ENCODE results near the gene LINS1.

The LINS1 gene

DNA sequence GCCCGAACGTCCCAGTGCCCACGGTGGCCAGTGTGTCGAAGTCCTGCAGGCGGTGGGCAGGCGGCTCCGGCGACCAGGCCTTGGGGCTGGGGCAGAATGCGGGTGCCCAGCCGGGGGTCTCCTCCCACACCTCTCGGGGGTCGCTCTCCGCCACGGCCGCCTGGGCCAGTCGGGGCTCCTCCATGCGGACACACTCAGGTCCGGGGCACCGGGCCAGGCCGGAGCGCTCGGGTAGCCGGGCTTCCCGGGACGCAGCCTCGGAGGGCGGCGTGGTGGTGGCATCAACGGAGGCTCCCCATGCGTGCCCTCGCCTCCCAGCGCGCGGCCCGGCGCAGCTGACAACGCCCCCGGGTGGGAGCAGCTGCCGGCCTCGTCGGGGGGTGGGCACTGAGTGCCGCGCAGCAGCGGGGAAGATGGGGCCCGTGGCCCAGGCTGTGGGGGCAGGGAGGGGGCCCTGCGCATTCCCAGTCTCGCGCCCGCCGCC, 43.2 kb downstream of the LINS1 start:
- DNase-seq (ENCODE audit: low read depth in 1 of 2, low spot score in 1 of 2) = no peak

DNA sequence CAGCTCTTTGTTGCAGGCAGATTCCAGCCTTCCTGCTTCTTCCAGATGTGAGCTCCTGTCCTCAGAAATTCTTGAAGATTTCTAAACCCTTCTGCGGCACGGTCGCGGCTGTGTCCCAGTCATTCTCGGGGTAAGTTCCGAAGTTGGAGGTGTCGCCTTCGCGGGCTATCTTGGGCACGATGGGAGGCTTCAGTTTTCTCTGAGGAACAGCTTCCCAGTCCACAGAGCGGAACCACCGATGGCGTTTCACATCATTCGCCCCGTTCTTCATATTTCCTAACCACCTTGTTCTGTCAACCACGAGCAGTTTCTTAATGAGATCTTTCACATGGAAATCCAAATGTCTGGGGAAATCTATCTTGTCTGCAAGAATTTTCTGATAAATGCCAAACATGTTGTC, 48.5 kb downstream of the LINS1 start:
- no peak for DNase-seq (ENCODE audit: low read depth in 1 of 2, low spot score in 1 of 2)

DNA sequence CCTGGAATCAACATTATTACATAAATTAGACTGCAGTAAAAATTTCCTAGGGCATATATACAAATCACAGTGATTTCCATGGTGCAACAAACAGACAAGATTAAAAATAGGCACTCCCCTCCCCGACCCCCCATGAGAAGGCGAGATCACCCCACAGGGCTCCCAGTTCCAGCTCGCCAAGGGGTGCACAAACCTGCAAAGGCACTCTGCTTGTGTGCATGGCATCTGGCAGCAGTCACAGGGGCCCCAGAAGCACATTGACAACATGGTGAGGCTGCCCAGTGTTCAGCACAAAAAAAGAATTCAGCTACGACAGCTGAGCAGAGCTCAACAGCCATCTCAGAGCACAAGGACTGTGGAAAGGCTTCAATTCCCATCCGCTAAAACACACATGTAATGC, 54.0 kb downstream of the LINS1 start:
- no peak for DNase-seq (ENCODE audit: low read depth in 1 of 2, low spot score in 1 of 2)

DNA sequence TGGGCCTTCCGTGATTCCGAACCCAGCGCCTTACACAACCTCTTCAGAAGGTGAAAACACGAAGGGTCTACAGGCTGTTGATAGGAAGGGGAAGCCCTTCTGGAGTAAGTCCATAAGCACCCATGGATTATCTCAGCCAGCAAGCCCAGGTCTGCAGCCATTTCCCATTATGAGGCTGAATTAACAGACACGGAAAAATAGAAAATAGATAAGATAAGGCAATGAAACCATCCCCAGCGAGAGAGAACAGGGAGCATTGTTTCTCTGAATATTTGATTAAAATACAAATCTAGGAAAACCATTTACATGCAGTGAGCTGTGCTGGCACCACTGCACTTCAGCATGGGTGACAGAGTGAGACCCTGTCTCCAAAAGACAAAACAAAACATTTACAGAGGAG, 57.0 kb downstream of the LINS1 start:
- DNase-seq (ENCODE audit: low read depth in 1 of 2, low spot score in 1 of 2) = no peak

DNA sequence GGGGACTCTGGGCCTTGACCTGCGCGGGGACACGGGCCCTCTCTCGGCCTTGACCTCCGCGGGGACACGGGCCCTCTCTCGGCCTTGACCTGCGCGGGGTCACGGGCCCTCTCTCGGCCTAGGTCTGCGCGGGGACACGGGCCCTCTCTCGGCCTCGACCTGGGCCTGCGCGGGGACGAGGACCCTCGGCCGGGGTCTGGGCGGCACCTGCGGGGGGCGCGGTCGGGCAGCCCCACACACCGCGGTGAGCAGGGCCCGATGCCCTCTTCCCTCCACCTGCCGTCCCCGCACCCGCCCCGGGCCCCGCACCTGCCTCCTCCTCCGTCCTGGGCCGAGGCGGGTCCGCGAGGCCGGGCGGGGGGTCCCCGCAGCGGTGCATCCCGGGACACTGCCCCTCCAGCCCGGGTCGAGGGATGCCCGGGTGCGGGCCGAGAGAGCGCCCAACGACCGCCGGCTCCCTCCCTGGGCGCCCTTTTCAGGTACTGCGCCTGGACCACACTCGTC, 57.6 kb downstream of the LINS1 start:
- DNase-seq (ENCODE audit: low read depth in 1 of 2, low spot score in 1 of 2) = no peak

DNA sequence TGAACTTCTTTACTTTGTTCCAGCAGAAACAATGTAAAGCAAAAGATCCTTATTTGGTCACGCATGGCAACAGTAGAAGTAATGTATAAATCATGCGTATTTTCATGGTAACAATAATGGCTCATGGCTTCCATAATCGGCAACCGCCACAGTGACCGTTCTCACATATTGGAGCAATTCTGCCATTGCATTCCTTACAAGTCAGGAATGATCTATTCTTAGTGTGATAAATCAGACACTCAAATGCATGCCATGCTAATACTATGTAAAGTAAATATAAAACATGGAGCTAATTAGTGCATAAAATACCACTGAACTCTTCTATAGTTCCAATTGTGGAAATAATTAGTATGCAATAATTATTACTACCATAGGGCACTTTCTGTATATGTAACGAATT, 59.7 kb downstream of the LINS1 start:
- no peak for DNase-seq (ENCODE audit: low read depth in 1 of 2, low spot score in 1 of 2)

DNA sequence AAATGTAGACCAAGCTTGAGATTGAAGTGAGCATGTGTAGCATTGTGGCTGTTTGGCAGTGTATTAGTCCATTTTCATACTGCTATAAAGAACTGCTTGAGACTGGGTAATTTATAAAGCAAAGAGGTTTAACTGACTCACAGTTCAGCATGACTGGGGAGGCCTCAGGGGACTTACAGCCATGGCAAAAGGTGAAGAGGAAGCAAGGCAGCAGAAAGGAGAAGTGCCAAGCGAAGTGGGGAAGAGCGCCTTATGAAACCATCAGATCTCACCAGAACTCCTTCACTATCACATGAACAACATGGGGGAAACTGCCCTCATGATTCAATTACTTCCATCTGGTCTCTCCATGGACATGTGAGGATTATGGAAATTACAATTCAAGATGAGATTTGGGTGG, 64.7 kb downstream of the LINS1 start:
- DNase-seq (ENCODE audit: low read depth in 1 of 2, low spot score in 1 of 2) = no peak

DNA sequence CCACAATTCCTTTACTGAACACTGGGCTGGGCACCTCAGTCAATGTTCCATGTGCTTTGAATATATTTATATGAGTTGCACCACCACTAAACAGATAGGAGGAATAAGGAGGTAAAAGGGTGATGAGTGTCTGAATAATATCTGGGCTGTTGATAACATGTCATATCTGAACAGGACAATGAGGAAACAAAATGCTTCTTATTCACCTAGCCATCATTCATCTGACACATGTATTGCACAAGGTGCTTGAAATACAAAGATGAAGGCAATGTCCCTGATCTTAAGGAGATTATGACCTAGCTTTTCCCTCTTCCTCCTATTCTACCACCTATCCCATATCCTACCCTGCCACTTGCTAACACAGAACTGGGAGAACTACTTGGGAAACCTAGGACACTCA, 65.3 kb downstream of the LINS1 start:
- DNase-seq (ENCODE audit: low read depth in 1 of 2, low spot score in 1 of 2) = no peak

DNA sequence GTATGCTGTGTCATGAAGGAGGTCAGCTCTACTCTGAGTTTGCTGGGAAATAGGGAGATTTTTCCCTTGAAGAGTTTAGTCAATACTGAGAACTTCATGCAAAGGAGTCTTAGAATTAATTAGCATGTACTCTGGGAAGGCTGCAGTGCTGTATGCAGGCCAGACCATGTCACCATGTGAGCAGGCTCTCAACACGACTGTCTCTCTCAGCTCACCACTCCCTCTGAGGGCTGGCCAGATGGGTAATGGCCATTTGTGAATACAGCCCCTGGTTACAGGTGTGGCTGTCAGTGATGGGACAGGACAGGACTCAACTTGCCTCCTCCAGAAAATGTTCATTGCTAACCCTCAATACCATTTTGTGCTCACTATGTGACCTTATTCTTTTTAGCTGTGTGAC, 68.1 kb downstream of the LINS1 start:
- no peak for DNase-seq (ENCODE audit: low read depth in 1 of 2, low spot score in 1 of 2)

DNA sequence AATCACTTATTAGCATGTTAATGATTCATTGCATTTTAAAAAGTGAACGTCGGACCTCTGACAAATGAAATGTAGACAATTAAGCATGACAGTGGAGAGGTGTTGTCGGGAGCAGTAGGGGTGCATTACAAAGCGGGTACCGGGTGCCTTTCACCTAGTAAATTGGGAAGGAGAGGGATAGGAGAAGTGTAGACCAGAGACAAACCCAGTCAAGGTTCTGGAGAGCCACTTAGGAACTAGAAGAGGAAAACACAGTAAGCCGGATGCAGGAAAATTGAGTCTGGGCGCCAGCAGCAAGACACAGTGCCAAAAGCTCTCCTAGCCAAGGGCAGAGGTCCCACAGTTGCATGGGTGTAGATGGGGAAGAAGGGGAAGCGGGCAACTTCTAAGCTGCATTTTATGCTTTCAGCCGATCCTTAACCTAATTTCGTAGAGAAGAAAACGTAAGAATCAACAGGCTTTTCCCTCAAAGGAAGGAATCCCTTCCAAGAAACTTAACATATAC, 70.1 kb downstream of the LINS1 start:
- DNase-seq (ENCODE audit: low read depth in 1 of 2, low spot score in 1 of 2) = no peak

DNA sequence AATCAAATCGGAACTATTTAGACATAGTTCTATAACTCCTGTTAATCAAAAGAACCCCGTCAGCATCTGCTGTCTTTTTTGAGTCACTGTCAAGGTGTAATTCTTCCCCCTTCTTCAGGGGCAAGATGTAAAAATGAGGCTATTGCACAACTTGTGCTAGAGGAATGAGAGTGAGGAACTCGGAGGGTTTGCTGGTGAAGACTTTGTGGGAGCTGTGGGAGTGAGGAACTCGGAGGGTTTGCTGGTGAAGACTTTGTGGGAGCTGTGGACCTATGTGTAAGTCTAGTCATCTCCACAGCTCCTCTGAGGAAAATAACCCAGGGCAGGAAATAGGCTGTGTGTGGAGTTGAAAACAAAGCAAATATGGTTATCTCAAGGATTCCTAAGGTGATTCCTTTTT, 70.8 kb downstream of the LINS1 start:
- DNase-seq (ENCODE audit: low read depth in 1 of 2, low spot score in 1 of 2) = no peak

DNA sequence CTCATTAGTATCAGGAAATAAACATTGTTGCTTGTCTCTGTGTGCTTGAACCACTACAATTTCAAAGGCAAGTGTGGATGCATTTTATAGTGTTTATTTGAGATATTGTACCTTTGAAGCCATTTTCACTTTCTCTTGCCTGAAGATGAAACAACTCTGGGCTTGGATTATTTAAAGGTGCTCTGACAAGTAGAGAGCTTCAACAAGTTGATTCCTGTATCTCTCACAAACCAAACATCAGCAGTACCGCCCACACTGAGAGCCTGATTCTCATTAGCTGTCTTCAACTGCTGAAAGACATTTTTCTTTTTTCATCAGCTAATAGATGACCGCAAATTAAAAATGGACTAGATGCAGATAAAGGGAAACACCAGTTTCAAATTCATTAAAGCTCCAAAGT, 72.4 kb downstream of the LINS1 start:
- no peak for DNase-seq (ENCODE audit: low read depth in 1 of 2, low spot score in 1 of 2)

DNA sequence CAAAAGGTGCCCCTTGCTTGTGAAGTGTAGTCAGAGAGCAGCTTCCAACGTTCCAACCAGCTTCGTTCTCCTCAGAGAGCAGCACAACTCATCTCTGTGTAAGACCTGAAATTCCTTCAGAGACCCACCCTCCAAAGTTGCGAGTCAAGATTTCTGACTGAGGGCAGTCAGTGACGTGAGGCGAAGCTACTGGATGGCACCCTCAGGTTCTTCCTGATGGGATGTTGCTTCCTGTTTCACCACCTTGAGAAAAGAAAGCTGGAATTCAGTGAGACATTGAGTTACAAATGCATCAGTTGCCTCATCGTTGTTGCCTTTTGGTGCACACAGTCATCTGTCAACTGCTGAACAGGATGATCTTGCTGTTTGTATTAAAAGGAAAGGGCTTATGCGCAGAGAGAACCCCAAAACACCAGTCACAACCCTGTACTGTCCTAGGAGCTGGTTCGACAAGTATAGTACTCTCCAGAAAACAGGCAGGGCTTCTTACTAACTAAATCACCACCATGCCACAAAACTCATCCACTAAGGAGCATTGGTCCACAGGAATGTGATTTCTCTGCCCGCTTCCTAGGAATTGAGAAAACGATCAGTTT, 73.1 kb downstream of the LINS1 start, which contains the start of gene CERS3:
Gene CERS3 (minus strand): TSS at position 118 of the 596 bp plus-strand sequence. CDS start 27,101 bp downstream, outside the sequence.
- DNase-seq (ENCODE audit: low read depth in 1 of 2, low spot score in 1 of 2) = no peak

DNA sequence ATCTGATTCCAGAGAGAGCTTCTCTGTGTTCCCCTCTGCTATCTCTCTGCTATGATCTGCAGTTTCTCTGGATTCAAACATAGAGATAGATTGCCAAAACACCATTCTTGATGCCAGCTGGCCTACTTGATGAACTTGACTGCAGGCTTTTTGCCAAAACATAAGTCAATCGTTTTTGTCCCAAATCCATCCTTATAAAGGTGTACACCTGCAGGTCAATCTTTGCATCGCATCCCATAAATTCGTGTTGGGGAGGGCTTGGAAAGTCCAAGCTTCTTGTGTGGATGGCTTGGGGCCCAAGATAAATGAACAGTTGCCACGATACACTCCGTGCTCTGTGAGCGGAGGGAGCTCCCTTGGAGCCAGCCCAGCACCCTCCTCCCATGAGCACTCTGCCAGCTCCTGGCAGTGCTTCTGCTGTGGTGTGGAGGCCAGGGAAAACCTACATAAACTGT, 75.9 kb downstream of the LINS1 start:
- DNase-seq (ENCODE audit: low read depth in 1 of 2, low spot score in 1 of 2) = no peak

DNA sequence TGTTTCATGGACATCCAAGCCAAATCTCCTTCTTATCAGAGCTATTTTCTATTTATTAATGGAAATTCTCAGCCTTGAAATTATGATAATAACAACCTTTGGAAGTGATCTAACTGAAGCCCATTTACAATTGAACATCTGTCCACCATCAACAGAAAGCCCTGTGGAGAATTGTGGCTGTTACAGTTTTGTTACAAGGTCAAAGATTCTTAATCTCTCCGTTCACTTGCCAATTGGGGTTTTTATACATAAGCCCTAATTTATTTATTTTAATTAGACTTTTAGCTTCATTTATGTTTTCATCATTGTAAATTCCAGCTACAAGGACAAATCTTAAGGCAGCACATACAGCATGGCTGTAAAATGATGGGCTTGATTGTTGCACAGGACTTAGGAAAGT, 76.5 kb downstream of the LINS1 start:
- DNase-seq (ENCODE audit: low read depth in 1 of 2, low spot score in 1 of 2) = no peak

DNA sequence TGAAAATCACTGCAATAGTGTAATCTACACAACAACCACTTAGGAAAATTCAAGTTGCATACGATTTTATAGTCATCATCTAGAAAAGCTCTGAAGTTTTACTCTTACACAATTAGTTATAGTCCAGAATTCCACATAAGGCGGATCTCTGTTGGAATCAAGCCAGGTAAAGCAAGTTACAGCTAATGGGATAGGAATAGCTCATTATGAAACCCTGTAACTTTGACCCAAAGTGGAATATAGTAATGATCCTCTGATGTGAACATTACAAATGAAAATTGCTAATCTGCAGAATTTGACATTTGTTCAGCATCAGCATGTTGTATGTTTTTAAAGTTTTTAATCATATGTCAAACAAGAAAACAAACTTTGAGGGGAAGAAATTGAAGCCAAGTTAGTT, 77.7 kb downstream of the LINS1 start:
- DNase-seq (ENCODE audit: low read depth in 1 of 2, low spot score in 1 of 2) = no peak

DNA sequence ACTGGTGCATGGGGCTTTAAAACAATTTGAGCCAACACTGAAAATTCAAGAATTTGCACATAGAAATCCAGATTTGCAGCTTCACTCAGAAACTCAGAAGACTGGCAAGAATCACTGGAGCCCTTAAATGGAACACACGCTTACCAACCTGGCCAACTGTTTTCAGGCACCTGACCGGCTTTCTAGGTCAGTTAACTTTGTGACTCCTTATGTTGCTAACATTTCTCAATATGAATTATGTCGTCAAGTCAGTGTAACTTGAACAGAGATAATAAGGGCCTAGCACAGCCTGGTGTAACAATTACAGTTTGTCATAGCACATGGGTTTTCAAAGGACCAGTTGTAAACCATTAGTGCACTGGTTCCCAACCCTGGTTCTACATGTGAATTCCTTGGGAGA, 80.1 kb downstream of the LINS1 start:
- DNase-seq (ENCODE audit: low read depth in 1 of 2, low spot score in 1 of 2) = no peak

DNA sequence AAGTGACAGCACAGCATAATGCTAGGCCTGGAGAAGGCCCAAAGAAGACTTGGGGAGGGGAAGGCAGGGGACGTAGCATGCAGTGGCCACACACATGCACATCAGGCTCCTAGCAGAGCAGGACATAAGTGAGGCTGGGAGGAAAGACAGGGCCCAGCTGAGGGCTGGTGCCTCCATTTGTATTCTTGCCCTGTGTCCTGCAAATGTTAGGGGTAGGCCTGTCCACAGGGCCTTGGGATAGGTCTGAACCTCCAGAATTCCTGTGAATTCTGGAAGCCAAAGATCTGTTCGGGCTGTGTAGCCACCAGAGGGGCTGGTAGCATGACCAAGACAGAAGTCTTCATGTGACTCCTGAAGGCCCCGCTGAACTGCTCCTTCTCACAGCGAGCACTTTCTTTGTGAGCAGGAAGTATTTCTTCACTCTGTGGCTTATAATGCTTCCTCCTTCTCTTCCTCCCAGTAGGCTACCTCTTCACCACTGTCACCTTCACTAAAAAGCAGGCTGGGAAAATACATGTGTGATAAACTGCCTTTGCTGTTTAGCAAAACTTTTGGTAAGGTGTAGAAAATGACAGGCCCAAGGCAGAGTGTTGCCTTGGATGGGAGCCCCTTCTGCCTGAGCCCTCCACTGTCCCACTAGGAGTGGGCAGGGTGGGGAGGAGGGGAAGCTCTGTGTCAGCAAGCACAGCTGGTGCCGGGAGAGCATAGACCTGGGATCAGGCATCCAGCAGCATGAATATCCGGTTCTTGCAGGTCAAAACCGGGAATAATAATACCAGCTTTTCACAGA, 81.7 kb downstream of the LINS1 start:
- no peak for DNase-seq (ENCODE audit: low read depth in 1 of 2, low spot score in 1 of 2)

DNA sequence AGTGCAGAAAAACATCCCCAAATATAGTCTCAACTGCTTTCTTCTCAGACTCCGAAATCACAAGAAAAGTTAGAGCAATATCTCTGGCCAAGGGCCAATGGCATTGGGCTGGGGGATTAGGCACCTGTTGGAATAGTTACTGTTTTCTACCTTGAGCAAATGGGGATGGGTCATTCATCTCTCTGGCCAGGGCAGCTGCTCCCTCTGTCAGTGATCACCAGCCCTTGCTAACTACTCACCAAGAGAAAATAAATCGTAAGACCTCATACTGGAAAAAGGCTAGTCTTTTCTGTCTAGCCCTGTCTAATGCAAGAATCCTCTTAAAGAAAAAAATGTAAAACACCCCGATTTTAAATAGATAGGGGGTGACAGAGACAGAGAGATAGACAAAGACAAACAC, 84.1 kb downstream of the LINS1 start:
- DNase-seq (ENCODE audit: low read depth in 1 of 2, low spot score in 1 of 2) = no peak
